Tibial nerve (tissue), 4 donors: Measurements from ENCODE around the gene LGR5.

Experiments used
- EP300 ChIP-seq, 2 donors: sonication (generic); formaldehyde crosslinking; IDR thresholded peaks; one replicate each; pipeline ENCODE4 v1.6.1; 2017; ENCODE audit warnings: antibody characterized with exemption in 2 of 2, mild to moderate bottlenecking in 1 of 2
- POLR2A ChIP-seq, 2 donors: fragments of 450-650 bp; IDR thresholded peaks; one replicate each; pipeline ENCODE4 v1.6.1; 2017; ENCODE audit warnings: antibody characterized with exemption in 2 of 2, mild to moderate bottlenecking in 2 of 2, moderate library complexity in 2 of 2
- TF ChIP-seq, protein P1 (sequence below), 5 experiments: fragments of 200-600 bp in 3 of 5; fragments of 450-650 bp in 2 of 5; sonication (generic) in 3 of 5; IDR thresholded peaks; one replicate each; pipeline ENCODE4 v1.5.1; 2016 to 2019; ENCODE audit warnings: antibody characterized with exemption in 5 of 5, mild to moderate bottlenecking in 3 of 5, moderate library complexity in 2 of 5

DNA sequence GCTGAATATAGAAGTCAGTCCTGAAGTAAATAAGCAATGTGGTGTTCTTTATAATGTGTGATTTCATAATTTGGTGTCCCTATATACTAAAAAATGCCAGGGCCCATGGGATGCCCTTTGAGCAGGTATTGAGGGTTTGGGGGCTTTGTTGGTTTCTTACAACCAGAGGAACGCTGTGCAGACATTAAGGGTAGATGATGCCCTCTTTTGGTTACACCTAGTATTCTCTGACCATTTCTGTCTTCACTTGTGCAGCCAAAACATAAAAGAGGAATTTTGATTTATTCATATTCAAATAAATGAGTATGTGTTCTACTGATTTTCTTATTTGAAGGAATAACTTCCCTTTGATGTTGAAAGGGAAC is 3.0 kb downstream of the LGR5 start:
- TF ChIP-seq POLR2A (IDR thresholded peaks at IDR 0.05) (no peak), EP300 (IDR thresholded peaks at IDR 0.05) (no peak)
- TF ChIP-seq, protein P1, sequence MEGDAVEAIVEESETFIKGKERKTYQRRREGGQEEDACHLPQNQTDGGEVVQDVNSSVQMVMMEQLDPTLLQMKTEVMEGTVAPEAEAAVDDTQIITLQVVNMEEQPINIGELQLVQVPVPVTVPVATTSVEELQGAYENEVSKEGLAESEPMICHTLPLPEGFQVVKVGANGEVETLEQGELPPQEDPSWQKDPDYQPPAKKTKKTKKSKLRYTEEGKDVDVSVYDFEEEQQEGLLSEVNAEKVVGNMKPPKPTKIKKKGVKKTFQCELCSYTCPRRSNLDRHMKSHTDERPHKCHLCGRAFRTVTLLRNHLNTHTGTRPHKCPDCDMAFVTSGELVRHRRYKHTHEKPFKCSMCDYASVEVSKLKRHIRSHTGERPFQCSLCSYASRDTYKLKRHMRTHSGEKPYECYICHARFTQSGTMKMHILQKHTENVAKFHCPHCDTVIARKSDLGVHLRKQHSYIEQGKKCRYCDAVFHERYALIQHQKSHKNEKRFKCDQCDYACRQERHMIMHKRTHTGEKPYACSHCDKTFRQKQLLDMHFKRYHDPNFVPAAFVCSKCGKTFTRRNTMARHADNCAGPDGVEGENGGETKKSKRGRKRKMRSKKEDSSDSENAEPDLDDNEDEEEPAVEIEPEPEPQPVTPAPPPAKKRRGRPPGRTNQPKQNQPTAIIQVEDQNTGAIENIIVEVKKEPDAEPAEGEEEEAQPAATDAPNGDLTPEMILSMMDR (IDR thresholded peaks at IDR 0.05) = no peak
